ENCODE data around the gene SLC23A2. TPM values are rescaled to one million over a fixed set of nuclear protein-coding genes. Genes with fewer than 3 reads are reported as not detected.

The SLC23A2 gene
- polyA plus RNA-seq, 1 of the 3 experiments (the other 2 are of a cell fraction): 14.0 TPM

DNA sequence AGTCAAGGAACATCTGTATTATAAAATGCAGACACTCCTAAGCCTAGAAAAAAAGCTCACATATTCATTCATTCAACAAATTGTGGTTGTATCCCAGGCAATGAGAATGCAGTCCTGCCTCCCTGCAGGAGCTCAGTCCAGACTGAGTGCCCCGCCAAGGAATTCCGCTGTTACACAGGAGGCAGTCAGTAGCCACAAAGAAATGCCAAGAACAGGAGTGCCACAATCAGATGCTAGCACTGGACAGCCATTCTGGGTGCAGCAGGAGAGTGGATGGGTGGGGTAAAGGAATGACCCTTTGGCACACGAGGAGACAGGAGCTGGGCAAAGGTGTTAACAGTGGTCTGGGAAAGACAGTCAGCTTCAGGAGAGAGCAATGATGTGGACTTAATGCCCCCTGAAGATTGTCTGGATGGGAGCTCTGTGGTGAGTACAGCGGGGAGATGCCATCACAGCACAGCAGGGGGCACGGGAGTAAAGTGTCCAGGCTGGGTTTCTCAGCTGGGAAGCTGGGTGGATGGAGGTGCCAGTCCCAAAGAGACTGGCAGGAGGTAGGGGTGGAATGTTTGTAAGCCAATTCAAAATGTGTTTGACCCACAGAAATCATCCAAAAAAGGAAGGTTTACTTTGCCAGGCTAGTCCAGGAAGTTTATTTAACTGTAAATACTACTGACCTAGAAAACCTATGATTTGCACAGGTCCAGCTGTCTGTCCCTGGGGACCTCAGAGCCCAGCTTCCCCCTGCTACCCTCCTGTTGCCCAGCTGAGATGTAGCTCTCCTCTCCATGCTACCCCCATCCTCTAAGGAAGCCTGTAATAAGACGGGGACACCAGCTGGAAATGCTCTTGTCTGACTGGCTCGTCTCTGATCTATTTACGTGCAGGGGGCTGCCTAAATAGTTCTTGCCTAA is 84.1 kb downstream of the SLC23A2 start:
- ChIA-PET POLR2A (no interaction called here), CTCF (interaction anchor here (0.8 to 4.3 kb wide), 4 partner anchors 20 to 36 kb away, joined by 3 to 12 read pairs (median 3); no protein-coding TSS in a partner anchor)
- no peaks in the 10 kb centered on the region for H3K79me2 ChIP-seq (ENCODE audit: insufficient read depth)
- no peaks in the 10 kb centered on the region for H3K9me2 ChIP-seq
- no peaks in the 10 kb centered on the region for H4K20me1 ChIP-seq (ENCODE audit: insufficient read depth)
- no peak overlapping the region for H3K4me2 ChIP-seq
- no peak overlapping the region for H3K4me3 ChIP-seq (ENCODE audit: low read depth in 2 of 2, low read length in 1 of 2)
- no peaks in the 10 kb centered on the region for H3K9me3 ChIP-seq
- H3F3A ChIP-seq (replicated peaks; ENCODE audit: insufficient read depth): no peaks in the 10 kb centered on the region
- no peak overlapping the region for H3K27ac ChIP-seq (ENCODE audit: low read depth in 2 of 2, low read length in 1 of 2)
- H2AFZ ChIP-seq (ENCODE audit: low read depth): no peak overlapping the region
- H3K9ac ChIP-seq: no peak overlapping the region
- H3K27me3 ChIP-seq (ENCODE audit: insufficient read depth): no peaks in the 10 kb centered on the region
- WGBS (ENCODE audit: low lambda C conversion rate): 88% methylated on average over 8 of the region's 8 CpGs
- no peaks in the 10 kb centered on the region for H3K36me3 ChIP-seq (replicated peaks in 1 of 2; ENCODE audit: control insufficient read depth in 1 of 2, insufficient read depth in 2 of 2, low read length in 1 of 2)
- DNase-seq: no peak
- H3K4me1 ChIP-seq (ENCODE audit: control insufficient read depth in 1 of 2, insufficient read depth in 2 of 2, low read depth in 1 of 2, low read length in 1 of 2): peaks cover 0 to 8% of the 10 kb centered on the region in 2 experiments; a peak in 2 of 4 replicates
- no peak for TF ChIP-seq TEAD4 (IDR thresholded peaks at IDR 0.05; ENCODE audit: borderline replicate concordance, insufficient read depth)
- no peak for TF ChIP-seq FOXJ3 (CRISPR knock-in tag; IDR thresholded peaks at IDR 0.05)
- no peak for TF ChIP-seq RAD21 (IDR thresholded peaks at IDR 0.05; ENCODE audit: low read length)
- TF ChIP-seq, protein P1, sequence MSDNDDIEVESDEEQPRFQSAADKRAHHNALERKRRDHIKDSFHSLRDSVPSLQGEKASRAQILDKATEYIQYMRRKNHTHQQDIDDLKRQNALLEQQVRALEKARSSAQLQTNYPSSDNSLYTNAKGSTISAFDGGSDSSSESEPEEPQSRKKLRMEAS (IDR thresholded peaks at IDR 0.05; ENCODE audit: low read depth): no peak
- TF ChIP-seq, protein P2, sequence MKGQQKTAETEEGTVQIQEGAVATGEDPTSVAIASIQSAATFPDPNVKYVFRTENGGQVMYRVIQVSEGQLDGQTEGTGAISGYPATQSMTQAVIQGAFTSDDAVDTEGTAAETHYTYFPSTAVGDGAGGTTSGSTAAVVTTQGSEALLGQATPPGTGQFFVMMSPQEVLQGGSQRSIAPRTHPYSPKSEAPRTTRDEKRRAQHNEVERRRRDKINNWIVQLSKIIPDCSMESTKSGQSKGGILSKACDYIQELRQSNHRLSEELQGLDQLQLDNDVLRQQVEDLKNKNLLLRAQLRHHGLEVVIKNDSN (IDR thresholded peaks at IDR 0.05; ENCODE audit: borderline replicate concordance, low read depth): no peak
- no peak for TF ChIP-seq GABPA (IDR thresholded peaks at IDR 0.05; ENCODE audit: low read depth)
- TF ChIP-seq, protein P3, sequence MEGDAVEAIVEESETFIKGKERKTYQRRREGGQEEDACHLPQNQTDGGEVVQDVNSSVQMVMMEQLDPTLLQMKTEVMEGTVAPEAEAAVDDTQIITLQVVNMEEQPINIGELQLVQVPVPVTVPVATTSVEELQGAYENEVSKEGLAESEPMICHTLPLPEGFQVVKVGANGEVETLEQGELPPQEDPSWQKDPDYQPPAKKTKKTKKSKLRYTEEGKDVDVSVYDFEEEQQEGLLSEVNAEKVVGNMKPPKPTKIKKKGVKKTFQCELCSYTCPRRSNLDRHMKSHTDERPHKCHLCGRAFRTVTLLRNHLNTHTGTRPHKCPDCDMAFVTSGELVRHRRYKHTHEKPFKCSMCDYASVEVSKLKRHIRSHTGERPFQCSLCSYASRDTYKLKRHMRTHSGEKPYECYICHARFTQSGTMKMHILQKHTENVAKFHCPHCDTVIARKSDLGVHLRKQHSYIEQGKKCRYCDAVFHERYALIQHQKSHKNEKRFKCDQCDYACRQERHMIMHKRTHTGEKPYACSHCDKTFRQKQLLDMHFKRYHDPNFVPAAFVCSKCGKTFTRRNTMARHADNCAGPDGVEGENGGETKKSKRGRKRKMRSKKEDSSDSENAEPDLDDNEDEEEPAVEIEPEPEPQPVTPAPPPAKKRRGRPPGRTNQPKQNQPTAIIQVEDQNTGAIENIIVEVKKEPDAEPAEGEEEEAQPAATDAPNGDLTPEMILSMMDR (IDR thresholded peaks at IDR 0.05): 0 out of 2 replicates have a peak, but pooled peaks have one; percentile 11

DNA sequence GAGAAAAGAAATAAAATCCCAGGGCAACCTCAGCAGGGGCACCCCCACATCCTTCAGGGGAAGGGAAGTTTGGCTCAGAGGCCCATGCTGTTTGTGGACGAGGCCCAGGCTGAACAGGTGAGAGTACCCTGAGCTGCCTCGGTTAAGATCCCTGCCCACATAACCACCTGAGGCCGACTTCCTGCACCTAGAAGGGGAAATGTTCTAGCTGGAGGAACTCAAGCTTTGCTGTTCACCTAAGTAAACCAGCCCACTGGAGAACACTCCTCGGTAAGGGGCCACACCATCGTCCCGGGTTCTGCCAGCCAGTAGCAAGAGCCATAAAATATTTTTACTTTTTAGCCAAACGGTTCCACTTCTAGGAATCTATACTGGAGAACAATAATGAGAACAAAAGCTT is 88.2 kb downstream of the SLC23A2 start:
- POLR2A ChIA-PET: no interaction called here
- Histone ChIP-seq H3K79me2 (ENCODE audit: insufficient read depth) (no peaks in the 10 kb centered on the region), H2AFZ (ENCODE audit: low read depth) (no peak overlapping the region), H3K9ac (no peak overlapping the region), H3K4me1 (ENCODE audit: control insufficient read depth in 1 of 2, insufficient read depth in 2 of 2, low read depth in 1 of 2, low read length in 1 of 2) (no peaks in the 10 kb centered on the region), H4K20me1 (ENCODE audit: insufficient read depth) (no peaks in the 10 kb centered on the region), H3K27ac (ENCODE audit: low read depth in 2 of 2, low read length in 1 of 2) (no peak overlapping the region), H3K36me3 (replicated peaks in 1 of 2; ENCODE audit: control insufficient read depth in 1 of 2, insufficient read depth in 2 of 2, low read length in 1 of 2) (peaks cover 0 to 7% of the 10 kb centered on the region in 2 experiments), H3K4me3 (ENCODE audit: low read depth in 2 of 2, low read length in 1 of 2) (no peak overlapping the region), H3K27me3 (ENCODE audit: insufficient read depth) (no peaks in the 10 kb centered on the region), H3K9me2 (no peaks in the 10 kb centered on the region), H3K4me2 (no peak overlapping the region), H3F3A (replicated peaks; ENCODE audit: insufficient read depth) (no peaks in the 10 kb centered on the region), H3K9me3 (no peaks in the 10 kb centered on the region)
- TF ChIP-seq FOXM1 (IDR thresholded peaks at IDR 0.05; ENCODE audit: low read depth) (no peak), GABPA (IDR thresholded peaks at IDR 0.05; ENCODE audit: low read depth) (no peak), RCOR1 (IDR thresholded peaks at IDR 0.05; ENCODE audit: low read length) (no peak), GATA2 (CRISPR knock-in tag; IDR thresholded peaks at IDR 0.05) (no peak), MXI1 (IDR thresholded peaks at IDR 0.05; ENCODE audit: low read depth, low read length) (no peak), CHD2 (IDR thresholded peaks at IDR 0.05; ENCODE audit: low read length, partially characterized antibody) (no peak), NRF1 (IDR thresholded peaks at IDR 0.05; ENCODE audit: low read depth, low read length) (no peak), TEAD4 (IDR thresholded peaks at IDR 0.05; ENCODE audit: borderline replicate concordance, insufficient read depth) (no peak)
- TF ChIP-seq, protein P4, sequence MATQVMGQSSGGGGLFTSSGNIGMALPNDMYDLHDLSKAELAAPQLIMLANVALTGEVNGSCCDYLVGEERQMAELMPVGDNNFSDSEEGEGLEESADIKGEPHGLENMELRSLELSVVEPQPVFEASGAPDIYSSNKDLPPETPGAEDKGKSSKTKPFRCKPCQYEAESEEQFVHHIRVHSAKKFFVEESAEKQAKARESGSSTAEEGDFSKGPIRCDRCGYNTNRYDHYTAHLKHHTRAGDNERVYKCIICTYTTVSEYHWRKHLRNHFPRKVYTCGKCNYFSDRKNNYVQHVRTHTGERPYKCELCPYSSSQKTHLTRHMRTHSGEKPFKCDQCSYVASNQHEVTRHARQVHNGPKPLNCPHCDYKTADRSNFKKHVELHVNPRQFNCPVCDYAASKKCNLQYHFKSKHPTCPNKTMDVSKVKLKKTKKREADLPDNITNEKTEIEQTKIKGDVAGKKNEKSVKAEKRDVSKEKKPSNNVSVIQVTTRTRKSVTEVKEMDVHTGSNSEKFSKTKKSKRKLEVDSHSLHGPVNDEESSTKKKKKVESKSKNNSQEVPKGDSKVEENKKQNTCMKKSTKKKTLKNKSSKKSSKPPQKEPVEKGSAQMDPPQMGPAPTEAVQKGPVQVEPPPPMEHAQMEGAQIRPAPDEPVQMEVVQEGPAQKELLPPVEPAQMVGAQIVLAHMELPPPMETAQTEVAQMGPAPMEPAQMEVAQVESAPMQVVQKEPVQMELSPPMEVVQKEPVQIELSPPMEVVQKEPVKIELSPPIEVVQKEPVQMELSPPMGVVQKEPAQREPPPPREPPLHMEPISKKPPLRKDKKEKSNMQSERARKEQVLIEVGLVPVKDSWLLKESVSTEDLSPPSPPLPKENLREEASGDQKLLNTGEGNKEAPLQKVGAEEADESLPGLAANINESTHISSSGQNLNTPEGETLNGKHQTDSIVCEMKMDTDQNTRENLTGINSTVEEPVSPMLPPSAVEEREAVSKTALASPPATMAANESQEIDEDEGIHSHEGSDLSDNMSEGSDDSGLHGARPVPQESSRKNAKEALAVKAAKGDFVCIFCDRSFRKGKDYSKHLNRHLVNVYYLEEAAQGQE (IDR thresholded peaks at IDR 0.05; ENCODE audit: low read depth, low read length): no peak
- TF ChIP-seq, protein P5, sequence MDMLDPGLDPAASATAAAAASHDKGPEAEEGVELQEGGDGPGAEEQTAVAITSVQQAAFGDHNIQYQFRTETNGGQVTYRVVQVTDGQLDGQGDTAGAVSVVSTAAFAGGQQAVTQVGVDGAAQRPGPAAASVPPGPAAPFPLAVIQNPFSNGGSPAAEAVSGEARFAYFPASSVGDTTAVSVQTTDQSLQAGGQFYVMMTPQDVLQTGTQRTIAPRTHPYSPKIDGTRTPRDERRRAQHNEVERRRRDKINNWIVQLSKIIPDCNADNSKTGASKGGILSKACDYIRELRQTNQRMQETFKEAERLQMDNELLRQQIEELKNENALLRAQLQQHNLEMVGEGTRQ (IDR thresholded peaks at IDR 0.05; ENCODE audit: borderline replicate concordance, low read depth, low read length): no peak
- TF ChIP-seq, protein P6, sequence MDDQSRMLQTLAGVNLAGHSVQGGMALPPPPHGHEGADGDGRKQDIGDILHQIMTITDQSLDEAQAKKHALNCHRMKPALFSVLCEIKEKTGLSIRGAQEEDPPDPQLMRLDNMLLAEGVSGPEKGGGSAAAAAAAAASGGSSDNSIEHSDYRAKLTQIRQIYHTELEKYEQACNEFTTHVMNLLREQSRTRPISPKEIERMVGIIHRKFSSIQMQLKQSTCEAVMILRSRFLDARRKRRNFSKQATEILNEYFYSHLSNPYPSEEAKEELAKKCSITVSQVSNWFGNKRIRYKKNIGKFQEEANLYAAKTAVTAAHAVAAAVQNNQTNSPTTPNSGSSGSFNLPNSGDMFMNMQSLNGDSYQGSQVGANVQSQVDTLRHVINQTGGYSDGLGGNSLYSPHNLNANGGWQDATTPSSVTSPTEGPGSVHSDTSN (IDR thresholded peaks at IDR 0.05): no peak
- no peak for DNase-seq
- CTCF ChIA-PET: no interaction called here
- WGBS (ENCODE audit: low lambda C conversion rate): 90% methylated on average over 7 of the region's 7 CpGs
